Osteocyte (in vitro differentiated cells): ENCODE measurements around the gene RBSN. TPM values are rescaled to one million over a fixed set of nuclear protein-coding genes. Genes with fewer than 3 reads are reported as not detected.

Experiments used
- DNase-seq: peaks from one replicate; pipeline ENCODE4 v3.0.0; 2021; ENCODE audit warnings: mixed read lengths; ENCODE audit not compliant: unreplicated experiment; ENCODE audit errors: extremely low spot score
- H3K27ac Mint-ChIP-seq: one replicate; pipeline ENCODE4 v1.8.0; 2021; ENCODE audit warnings: mild to moderate bottlenecking, mixed read lengths; ENCODE audit not compliant: unreplicated experiment
- H3K27me3 Mint-ChIP-seq: one replicate; pipeline ENCODE4 v1.8.0; 2021; ENCODE audit warnings: mixed read lengths; ENCODE audit not compliant: unreplicated experiment
- H3K36me3 Mint-ChIP-seq: one replicate; pipeline ENCODE4 v1.8.0; 2021; ENCODE audit warnings: mixed read lengths; ENCODE audit not compliant: unreplicated experiment
- H3K4me1 Mint-ChIP-seq: one replicate; pipeline ENCODE4 v1.8.0; 2021; ENCODE audit warnings: mixed read lengths; ENCODE audit not compliant: unreplicated experiment
- H3K4me3 Mint-ChIP-seq: one replicate; pipeline ENCODE4 v1.8.0; 2021; ENCODE audit warnings: mild to moderate bottlenecking, moderate library complexity, mixed read lengths; ENCODE audit not compliant: unreplicated experiment
- H3K9me3 Mint-ChIP-seq: one replicate; pipeline ENCODE4 v1.8.0; 2021; ENCODE audit warnings: mixed read lengths; ENCODE audit not compliant: unreplicated experiment
- total RNA-seq: library from RNA; stranded (reverse); gene quantifications from 2 replicates; pipeline ENCODE4 v1.2.1, GENCODE V29; 2021
- TF ChIP-seq, protein P1 (sequence below): fragments of 200-600 bp; sonication (generic); IDR thresholded peaks from 2 replicates; pipeline ENCODE4 v1.5.0; 2021; ENCODE audit warnings: antibody characterized with exemption, mild to moderate bottlenecking, moderate library complexity

RBSN gene
- total RNA-seq, 1 donor from 2014 or later = 28.6 TPM

DNA sequence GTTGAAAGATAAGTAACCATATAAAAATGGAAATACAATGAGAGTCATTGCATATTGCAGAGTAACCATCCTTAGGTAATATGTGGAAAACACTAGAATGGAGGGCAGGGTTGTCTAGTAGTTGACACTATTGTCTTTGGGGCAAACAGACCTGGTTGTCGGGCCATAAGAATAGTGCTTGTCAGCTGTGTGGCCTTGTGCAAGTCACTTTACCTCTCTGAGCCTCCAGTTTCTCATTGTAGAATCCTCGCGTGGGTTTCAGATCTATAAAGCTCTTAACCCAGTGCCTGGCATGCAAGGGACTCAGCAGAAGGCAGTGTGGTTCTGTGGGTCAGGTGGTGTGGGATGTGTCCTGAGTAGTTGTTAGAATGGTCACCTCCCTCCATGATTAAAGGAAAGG lies 65.8 kb downstream of the RBSN start:
- Mint-ChIP-seq H3K4me3 (no peak overlapping the region), H3K27ac (no peak overlapping the region), H3K4me1 (no peaks in the 10 kb centered on the region), H3K9me3 (no peaks in the 10 kb centered on the region), H3K27me3 (no peaks in the 10 kb centered on the region), H3K36me3 (peaks cover 32% of the 10 kb centered on the region)
- TF ChIP-seq, protein P1, sequence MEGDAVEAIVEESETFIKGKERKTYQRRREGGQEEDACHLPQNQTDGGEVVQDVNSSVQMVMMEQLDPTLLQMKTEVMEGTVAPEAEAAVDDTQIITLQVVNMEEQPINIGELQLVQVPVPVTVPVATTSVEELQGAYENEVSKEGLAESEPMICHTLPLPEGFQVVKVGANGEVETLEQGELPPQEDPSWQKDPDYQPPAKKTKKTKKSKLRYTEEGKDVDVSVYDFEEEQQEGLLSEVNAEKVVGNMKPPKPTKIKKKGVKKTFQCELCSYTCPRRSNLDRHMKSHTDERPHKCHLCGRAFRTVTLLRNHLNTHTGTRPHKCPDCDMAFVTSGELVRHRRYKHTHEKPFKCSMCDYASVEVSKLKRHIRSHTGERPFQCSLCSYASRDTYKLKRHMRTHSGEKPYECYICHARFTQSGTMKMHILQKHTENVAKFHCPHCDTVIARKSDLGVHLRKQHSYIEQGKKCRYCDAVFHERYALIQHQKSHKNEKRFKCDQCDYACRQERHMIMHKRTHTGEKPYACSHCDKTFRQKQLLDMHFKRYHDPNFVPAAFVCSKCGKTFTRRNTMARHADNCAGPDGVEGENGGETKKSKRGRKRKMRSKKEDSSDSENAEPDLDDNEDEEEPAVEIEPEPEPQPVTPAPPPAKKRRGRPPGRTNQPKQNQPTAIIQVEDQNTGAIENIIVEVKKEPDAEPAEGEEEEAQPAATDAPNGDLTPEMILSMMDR = no peak
- no peak for DNase-seq

DNA sequence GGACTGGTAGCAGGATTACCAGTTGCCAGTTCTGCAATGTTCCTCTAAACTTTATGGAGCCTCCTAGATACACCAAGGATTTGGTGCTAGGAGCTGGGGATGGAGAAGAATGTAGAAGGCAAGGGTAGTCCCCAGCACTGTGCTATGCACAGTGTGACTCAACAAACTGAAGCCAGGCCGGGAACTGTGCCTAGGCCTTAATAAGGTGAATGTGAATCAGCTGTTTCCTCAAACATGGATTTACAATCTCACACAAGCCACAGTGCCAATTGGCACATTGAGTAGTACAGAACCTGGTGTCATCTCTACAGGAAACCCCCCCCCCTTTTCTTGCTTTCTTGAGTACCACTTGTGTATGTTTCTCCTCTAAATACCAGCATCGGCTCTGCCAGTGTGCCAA lies 66.3 kb downstream of the RBSN start:
- no peaks in the 10 kb centered on the region for H3K9me3 Mint-ChIP-seq
- TF ChIP-seq, protein P1 = no peak
- H3K27me3 Mint-ChIP-seq = no peaks in the 10 kb centered on the region
- H3K4me3 Mint-ChIP-seq = no peak overlapping the region
- DNase-seq = no peak
- peaks cover 33% of the 10 kb centered on the region for H3K36me3 Mint-ChIP-seq
- H3K27ac Mint-ChIP-seq = no peak overlapping the region
- no peaks in the 10 kb centered on the region for H3K4me1 Mint-ChIP-seq

DNA sequence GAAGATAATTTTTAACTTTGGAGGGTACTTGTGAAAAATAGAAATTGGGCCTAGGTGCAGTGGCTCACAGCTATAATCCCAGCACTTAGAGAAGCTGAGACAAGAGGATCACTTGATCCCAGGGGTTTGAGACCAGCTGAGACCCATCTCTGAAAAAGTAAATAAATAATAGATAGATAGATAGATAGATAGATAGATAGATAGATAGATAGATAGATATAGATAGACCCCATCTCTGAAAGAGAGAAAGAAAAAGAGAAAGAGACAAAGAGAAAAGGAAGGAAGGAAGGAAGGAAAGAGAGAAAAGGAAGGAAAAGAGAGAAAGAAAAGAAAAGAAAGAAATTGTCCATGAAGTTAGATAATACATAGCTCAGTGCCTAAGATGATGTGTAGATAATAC lies 69.3 kb downstream of the RBSN start:
- Mint-ChIP-seq H3K9me3 (no peaks in the 10 kb centered on the region), H3K27ac (no peak overlapping the region), H3K27me3 (no peaks in the 10 kb centered on the region), H3K36me3 (peaks cover 48% of the 10 kb centered on the region), H3K4me3 (no peak overlapping the region), H3K4me1 (no peaks in the 10 kb centered on the region)
- TF ChIP-seq, protein P1 = no peak
- no peak for DNase-seq

DNA sequence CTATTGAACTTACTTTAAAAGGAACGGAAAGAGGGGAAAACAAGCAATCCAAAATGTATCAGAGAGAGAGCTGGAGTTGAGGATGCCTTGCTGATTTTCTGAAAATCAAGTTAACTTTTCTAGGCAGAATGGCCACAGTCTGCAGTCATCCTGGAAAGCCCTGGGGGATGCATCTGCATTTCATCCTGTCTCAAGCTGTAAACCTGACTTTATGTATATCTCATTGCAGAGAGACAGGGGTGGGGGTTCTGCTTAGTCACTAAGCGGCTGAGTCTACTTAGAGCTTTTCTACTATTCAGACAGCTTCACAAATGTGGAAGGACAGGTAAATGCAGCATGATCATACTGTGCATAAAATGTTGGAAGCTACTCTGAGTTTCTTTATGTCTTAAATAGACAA lies 75.2 kb downstream of the RBSN start:
- Mint-ChIP-seq H3K4me3 (no peak overlapping the region), H3K27me3 (no peaks in the 10 kb centered on the region), H3K9me3 (no peaks in the 10 kb centered on the region), H3K36me3 (peaks cover 57% of the 10 kb centered on the region), H3K4me1 (no peaks in the 10 kb centered on the region), H3K27ac (no peak overlapping the region)
- DNase-seq = no peak
- TF ChIP-seq, protein P1 = no peak

DNA sequence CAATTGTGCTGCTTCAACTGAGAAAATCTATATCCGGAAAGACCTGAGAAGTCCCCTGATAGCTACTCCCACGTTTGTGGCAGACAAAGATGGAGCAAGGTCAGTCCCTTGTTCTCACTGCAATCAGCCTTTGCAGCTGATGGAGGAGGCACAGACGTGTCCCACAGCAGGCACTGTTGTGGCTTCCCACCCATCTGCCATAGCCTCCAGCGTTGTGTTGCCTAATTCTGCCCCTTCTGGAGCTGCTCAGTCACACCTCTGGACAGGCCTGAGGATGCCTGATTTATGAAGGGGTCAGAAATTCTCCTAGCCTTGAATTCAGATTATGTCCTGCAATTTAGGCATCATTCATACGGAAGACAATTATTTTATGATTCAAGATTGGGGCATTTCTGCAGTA lies 75.7 kb downstream of the RBSN start:
- Mint-ChIP-seq H3K27me3 (no peaks in the 10 kb centered on the region), H3K36me3 (peaks cover 53% of the 10 kb centered on the region), H3K4me1 (no peaks in the 10 kb centered on the region), H3K27ac (no peak overlapping the region), H3K9me3 (no peaks in the 10 kb centered on the region), H3K4me3 (no peak overlapping the region)
- TF ChIP-seq, protein P1 = no peak
- DNase-seq = no peak

Other genes with a start within 250 kb of the RBSN start
- gene NR2C2, start 151.6 kb downstream of the RBSN start, total RNA-seq = 48.3 and 54.6 TPM in 2 replicates
- gene MRPS25, start 33.8 kb downstream of the RBSN start, total RNA-seq = 47.2 and 50.0 TPM in 2 replicates
- gene CAPN7, start 107.1 kb upstream of the RBSN start, total RNA-seq = 49.5 and 49.9 TPM in 2 replicates
- gene SH3BP5, start 233.4 kb upstream of the RBSN start, total RNA-seq = 4.5 and 5.9 TPM in 2 replicates